Measurements from ENCODE around the gene TAS1R3. TPM values are rescaled to one million over a fixed set of nuclear protein-coding genes. Genes with fewer than 3 reads are reported as not detected.

The TAS1R3 gene
- total RNA-seq, 1 experiment from 2014 or later = 0.16 TPM

DNA sequence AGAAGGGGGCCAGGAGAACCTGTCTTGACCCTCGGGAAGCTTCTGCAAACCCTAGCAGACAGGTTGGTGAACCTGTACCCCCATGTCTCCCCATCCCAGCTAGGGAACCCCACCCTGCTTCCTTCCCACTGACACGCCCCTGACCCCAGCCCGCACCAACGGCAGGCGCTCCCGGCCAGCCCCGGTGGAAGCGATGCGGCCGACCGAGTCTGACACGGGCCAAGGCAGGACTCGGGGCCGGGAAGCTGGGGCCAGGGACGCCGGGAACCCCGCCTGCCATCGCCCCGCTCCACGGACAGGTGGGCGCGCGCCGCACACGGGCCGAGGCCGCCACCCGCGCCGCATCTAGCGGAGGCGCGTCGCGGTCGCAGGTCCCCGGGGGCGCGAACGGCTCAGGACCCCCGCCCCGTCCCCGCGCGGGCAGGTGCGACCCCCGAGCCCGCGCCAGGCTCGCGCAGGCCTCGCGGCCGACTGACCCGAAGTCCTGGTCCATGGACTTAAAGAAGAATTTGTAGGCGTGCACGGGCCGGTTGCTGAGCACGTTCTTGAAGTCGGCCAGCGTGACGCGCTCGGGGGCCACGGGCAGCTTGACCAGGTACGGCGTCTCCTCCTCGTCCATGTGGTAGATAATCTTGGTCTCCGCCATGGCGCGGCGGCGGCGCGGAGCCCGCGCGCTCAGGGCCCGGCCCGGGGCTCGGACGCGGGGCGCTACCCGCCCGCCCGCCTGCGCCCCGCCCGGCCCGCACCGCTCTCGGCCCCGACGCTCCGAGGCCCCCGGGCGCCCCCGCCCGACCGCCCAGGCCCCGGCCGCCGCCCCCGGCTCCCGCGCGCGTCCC lies 17.6 kb downstream of the TAS1R3 start:
- peaks cover 55% of the 10 kb centered on the region for H3K4me1 ChIP-seq (replicated peaks)
- H3K9me3 ChIP-seq (replicated peaks) = no peaks in the 10 kb centered on the region
- peaks cover 58% of the 10 kb centered on the region for H3K36me3 ChIP-seq
- H3K27me3 ChIP-seq (replicated peaks) = no peaks in the 10 kb centered on the region
- H3K27ac ChIP-seq = peak overlapping the region; percentile 26; the same call in 1 of the 2 replicates
- peak overlapping the region; percentile 100 for H3K4me3 ChIP-seq
- no peak for DNase-seq (ENCODE audit: low read depth in 1 of 2, low spot score in 2 of 2)

DNA sequence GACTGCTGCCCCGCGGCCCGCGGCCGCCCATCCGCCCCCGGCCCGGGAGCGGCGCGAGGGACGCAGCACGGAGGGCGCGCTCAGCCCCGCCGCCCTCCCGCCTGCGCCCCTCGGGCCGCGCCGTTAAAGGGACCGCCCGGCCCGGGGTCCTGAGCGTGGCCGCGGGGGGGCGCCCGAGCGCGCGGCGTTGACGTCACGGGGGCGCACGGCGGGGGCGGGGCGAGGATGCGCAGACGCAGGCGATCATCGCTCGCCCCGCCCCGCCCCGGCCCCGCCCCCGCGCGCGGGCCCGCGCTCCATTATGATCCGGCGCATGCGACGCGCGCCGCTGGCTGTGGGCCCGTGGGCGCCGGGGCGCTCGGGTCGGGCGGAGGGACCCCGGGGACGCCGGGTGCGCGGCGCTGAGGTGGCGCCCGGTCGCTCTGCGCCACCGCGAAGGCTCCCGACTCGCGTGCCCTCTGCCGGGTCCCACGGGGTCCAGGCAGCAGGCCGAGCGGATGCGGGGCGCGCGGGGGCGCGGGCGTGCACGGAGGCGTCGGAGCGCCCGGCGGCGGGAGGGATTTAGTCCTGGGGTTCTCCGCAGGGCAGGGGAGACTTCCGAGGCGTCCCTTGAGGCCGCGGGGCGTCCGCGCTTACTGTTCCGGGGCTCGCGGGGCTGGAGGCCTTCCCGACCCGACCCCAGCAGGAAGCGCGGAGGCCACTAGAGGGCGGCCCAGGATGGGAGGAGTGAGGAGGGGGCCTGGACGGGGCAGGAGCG lies 18.4 kb downstream of the TAS1R3 start, which contains the start of gene DVL1:
Gene DVL1 (minus strand): TSS at position 163 of the 757 bp plus-strand sequence. CDS start 353 bp downstream, outside the sequence.
- peak within 1 kb of the TSS; percentile 89 for H3K27ac ChIP-seq
- peaks cover 47% of the 10 kb centered on the region for H3K4me1 ChIP-seq (replicated peaks)
- peaks cover 58% of the 10 kb centered on the region for H3K36me3 ChIP-seq
- H3K9me3 ChIP-seq (replicated peaks) = no peaks in the 10 kb centered on the region
- peak within 1 kb of the TSS; percentile 100 for H3K4me3 ChIP-seq
- peak; percentile 73 to 74 for DNase-seq (ENCODE audit: low read depth in 1 of 2, low spot score in 2 of 2)
- H3K27me3 ChIP-seq (replicated peaks) = no peaks in the 10 kb centered on the region

DNA sequence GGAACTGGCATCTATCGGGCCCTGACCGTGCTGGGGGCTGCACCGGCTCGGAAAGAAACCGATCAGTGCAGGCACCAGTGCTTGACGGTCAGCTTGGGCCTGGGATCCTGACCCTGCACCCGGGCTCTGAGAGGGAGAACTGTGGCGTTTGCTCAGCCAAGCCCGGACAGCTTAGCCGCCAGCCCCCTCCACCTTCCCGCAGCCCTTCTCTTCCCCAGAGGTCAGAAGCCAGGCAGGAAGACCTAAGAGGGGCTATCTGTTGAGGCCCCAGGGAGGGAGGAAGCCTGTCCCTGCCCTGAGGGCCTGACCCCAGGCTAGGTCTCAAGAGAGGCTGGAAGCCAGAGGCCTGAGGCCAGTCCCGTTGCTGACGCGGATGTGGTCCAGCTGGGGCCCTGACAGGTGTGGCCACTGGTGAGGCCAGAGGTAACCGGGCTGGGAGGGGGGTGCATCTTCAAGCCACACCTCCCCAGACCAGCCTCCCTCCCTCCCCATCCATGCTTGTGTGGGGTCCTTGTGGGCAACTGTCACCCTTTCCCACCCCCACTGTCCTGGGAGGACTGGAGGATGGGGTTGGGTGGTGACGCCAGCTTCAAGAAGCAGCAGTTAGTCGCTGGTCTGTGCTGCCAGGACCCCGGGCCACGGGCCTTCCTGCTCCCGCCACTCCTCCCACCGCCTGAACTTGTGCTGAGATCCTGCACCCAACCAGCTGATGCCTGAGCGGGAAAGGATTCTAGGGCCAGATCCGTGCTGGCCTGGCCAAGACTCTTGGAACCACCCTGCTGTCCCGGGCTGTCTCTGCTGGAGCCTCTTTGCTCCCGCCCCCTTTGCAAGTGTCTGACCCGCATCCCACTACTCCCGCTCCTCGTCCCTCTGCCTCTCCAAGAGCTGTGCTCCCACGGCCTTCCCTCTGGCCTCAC lies 20.7 kb downstream of the TAS1R3 start:
- Histone ChIP-seq H3K4me3 (no peak overlapping the region), H3K4me1 (replicated peaks) (peaks cover 25% of the 10 kb centered on the region), H3K27me3 (replicated peaks) (no peaks in the 10 kb centered on the region), H3K27ac (no peak overlapping the region), H3K36me3 (peaks cover 54% of the 10 kb centered on the region), H3K9me3 (replicated peaks) (no peaks in the 10 kb centered on the region)
- DNase-seq (ENCODE audit: low read depth in 1 of 2, low spot score in 2 of 2) = no peak

DNA sequence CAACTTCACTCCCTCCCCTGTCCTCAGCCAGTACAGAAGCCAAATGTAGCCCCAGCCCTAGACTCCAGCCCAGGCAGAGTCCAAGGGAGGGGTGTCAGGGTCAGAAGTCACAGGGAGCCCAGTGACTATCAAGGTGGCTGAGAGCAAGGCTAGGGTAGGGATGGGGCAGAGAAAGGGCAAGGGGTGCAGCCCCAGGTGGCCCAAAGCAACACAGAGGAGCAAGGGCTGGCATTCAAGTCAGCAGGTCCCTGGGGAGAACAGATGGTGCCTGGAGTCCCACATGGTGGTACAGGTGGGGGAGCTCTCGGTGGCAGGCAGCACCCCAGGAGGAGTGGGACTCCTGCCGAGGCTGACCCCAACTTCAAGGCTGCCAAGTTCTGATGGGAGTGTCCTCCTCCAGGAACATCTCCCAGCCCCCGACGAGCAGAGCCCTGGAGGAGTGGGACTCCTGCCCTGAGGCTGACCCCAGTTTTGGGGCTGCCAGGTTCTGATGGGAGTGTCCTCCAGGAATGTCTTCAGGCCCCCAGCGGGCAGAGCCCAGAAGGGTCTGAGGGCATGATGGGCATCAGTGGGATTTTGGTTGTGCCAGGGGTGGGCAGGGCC lies 21.8 kb downstream of the TAS1R3 start:
- Histone ChIP-seq H3K27ac (no peak overlapping the region), H3K4me1 (replicated peaks) (peaks cover 20% of the 10 kb centered on the region), H3K27me3 (replicated peaks) (no peaks in the 10 kb centered on the region), H3K4me3 (no peak overlapping the region), H3K9me3 (replicated peaks) (no peaks in the 10 kb centered on the region), H3K36me3 (peaks cover 53% of the 10 kb centered on the region)
- no peak for DNase-seq (ENCODE audit: low read depth in 1 of 2, low spot score in 2 of 2)

DNA sequence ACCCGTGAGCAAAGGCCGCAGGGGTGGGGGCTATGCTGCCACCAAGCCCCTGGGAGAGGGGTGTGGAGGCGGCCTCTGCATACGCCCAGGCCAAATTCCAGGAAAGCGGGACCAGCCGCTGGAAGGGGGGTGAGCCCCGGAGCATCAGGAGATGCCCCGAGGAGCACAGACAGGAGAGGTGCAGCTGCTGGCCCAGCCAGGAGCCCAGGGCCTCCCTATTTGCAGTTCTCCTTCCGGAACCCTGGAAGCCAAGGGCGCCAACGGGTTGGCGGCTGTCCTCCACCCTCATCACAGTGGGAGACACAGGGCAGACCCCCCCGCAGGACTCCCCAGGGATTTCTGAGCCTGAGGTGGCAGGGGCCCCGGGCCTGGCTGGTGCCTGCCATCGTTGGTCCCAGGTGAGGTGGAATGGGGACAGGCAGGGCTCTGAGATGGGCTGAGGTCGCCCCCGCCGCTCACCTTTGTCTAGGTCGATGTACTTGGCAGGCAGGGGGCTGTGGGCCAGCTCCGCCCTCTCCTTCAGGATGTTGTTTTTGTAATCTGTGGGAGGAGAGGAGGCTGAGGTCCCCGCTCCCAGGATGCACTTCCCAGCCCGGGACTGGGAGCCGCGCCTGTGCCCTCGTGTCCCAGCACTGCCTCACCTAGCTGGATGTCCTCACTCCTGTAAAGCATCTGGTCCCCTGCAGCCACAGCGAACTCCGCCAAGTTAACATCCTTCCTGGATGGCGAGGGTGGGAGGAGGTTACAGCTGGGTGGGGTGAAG lies 22.5 kb downstream of the TAS1R3 start:
- Histone ChIP-seq H3K27ac (no peak overlapping the region), H3K4me3 (no peak overlapping the region)

DNA sequence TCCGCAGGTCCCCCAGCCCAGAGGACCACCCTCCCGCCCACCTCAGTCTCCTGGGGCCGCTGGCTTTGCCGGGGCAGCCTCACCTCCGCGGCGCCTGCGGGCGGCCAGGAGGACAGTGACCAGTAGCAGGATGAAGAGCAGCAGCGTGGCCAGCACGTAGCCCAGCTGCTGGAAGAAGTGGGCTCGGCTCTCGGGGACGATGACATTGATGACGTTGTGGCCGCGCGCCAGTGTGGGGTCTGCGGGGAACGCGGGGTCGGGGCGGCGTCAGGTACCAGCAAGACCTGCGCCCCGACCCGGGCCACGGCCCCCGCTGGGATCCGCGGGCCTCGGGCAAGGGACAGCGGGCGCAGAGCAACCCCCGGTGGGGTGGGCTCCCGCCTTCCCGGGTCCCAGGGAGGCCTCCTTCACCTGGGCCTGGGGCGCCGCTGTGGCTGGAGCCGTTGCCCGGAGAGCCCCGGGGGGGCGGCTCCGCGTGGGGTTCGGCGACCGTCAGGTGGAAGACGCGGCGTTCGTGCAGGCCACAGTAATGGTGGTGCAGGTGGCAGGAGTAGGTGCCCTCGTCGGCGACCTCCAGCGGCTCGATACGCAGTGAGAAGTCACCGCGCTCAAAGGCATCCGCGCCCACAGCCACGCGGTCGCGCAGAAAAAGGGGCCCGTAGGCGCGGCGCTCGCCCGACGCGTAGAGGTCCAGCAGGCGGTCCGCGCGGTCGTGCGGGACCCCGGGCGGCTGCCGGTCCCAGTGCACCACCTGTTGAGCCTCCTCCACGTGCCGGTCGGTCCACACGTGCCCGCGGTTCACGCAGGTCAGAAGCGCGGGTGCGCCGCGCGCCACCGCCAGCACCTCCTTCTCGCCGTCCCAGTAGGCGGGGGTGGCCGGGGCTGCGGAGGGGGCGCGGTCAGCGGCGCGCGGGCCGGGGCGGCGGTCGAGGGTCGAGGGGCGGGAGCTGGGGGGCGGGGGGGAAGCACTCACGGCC lies 23.5 kb downstream of the TAS1R3 start:
- Histone ChIP-seq H3K27ac (no peak overlapping the region), H3K36me3 (peaks cover 42% of the 10 kb centered on the region), H3K27me3 (replicated peaks) (no peaks in the 10 kb centered on the region), H3K9me3 (replicated peaks) (no peaks in the 10 kb centered on the region), H3K4me3 (no peak overlapping the region), H3K4me1 (replicated peaks) (peaks cover 26% of the 10 kb centered on the region)
- no peak for DNase-seq (ENCODE audit: low read depth in 1 of 2, low spot score in 2 of 2)

More for the DNA sequence above, 22.5 kb downstream of the TAS1R3 start:
- no peaks in the 10 kb centered on the region for H3K9me3 ChIP-seq (replicated peaks)
- H3K27me3 ChIP-seq (replicated peaks) = no peaks in the 10 kb centered on the region
- no peak for DNase-seq (ENCODE audit: low read depth in 1 of 2, low spot score in 2 of 2)
- peaks cover 20% of the 10 kb centered on the region for H3K4me1 ChIP-seq (replicated peaks)
- peaks cover 46% of the 10 kb centered on the region for H3K36me3 ChIP-seq

DNA sequence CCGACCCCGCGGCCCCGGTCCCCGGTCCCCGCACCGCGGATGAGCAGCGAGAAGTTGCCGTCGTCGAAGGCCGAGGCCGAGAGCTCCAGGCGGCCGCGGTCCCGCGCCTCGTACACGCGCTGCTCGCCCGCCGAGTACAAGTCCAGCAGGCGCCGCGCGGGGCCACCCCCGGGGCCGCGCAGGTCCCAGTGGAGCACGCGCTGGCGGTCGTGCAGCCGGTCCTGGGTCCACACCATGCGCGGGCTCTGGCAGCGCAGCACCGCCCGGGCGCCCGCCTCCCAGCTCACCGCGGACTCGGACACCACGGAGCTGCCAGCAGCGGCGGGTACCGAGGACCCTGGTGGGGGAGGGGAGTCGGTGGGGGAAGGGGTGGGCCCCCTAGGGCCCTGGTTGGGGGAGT lies 24.3 kb downstream of the TAS1R3 start:
- Histone ChIP-seq H3K27ac (no peak overlapping the region), H3K4me1 (replicated peaks) (peaks cover 33% of the 10 kb centered on the region), H3K9me3 (replicated peaks) (no peaks in the 10 kb centered on the region), H3K36me3 (peaks cover 40% of the 10 kb centered on the region), H3K27me3 (replicated peaks) (no peaks in the 10 kb centered on the region), H3K4me3 (no peak overlapping the region)
- DNase-seq (ENCODE audit: low read depth in 1 of 2, low spot score in 2 of 2) = no peak

DNA sequence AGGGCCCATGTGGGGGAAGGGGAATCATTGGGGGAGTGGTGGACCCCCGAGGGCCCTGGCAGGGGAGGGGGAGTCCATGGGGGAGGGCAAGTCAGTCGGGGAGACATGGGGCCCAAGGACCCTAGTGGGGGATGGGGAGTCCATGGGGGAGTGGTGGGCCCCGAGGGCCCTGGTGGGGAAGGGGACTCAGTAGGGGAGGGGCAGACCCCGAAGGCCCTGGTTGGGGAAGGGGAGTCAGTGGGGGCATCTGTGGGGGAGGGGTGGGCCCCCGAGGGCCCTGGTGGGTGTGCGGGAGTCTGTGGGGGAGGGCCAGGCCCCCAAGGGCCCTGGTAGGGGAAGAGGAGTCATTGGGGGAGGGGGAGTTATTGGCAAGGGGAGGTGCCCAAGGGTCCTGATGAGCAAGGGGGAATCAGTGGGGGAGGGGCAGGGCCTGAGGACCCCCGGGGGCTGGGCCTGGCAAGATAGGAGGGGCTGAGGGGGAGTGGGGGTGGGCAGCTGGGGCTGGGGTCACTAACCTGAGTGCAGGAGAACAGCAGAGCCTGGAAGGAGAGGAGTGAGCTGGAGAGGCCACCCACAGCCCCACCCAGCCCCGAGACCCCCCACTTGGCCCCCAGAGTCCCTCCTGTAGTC lies 25.2 kb downstream of the TAS1R3 start:
- Histone ChIP-seq H3K4me3 (peak overlapping the region; percentile 48), H3K27me3 (replicated peaks) (no peaks in the 10 kb centered on the region), H3K27ac (no peak overlapping the region), H3K9me3 (replicated peaks) (no peaks in the 10 kb centered on the region), H3K4me1 (replicated peaks) (peaks cover 42% of the 10 kb centered on the region), H3K36me3 (peaks cover 40% of the 10 kb centered on the region)
- no peak for DNase-seq (ENCODE audit: low read depth in 1 of 2, low spot score in 2 of 2)

DNA sequence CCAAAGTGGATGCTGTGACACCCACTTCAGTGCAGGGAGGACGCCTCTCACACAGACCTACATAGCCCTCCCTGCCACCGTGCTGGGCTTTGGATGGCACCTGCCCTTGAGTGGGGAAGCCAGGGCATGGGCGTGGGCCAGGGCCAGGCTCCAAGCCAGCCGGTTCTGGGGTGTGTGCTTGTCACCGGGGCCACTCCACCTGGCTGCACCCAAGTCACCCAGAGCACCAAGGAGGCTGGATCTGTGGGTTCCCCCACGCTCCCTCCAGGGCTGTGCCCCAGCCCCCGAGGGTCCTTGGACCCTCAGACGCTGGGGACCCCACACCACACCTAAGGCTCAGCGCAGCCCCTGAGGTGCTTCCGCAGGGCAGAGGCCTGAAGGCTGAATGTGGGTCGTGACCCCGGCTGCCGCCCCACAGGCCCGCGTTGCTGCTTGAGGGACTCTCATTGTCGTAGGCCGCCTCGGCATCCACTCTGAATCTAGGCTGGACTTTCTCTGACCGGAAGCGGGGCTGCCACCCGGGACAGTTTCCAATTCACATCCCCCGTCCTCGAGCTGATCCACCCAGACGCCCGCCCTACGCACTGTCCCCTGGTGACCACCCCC lies 25.8 kb downstream of the TAS1R3 start:
- Histone ChIP-seq H3K36me3 (peaks cover 35% of the 10 kb centered on the region), H3K4me1 (replicated peaks) (peaks cover 48% of the 10 kb centered on the region), H3K9me3 (replicated peaks) (no peaks in the 10 kb centered on the region), H3K27me3 (replicated peaks) (no peaks in the 10 kb centered on the region), H3K4me3 (peak overlapping the region; percentile 48), H3K27ac (peak overlapping the region; percentile 90)
- no peak for DNase-seq (ENCODE audit: low read depth in 1 of 2, low spot score in 2 of 2)

DNA sequence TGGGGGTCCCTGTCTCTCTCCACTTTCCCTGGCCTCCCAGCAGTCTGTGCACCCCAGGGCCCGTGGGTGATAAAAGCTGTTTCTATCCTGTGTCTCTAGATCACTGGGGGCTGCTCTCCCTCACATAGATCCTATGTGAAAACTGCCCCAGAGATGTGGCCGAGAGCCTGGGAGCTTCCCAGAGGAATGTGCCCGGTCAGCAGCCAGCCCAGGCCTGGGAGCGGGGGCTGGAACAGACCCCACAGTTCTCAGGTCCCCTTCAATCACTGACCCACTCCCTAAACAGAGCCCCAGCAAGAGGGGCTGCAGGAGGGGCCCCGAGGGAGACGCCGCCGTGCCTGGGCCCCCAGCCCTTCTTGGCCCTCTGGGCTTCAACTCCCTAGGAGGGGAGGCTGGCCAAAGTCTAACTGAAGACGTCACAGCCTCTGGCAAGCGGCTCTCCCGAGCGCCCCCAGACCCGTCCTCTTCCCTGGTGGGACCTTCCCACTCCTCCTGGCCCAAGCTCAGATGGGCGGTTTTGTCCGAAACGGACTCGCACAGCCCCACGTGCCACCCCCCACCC lies 26.9 kb downstream of the TAS1R3 start:
- DNase-seq (ENCODE audit: low read depth in 1 of 2, low spot score in 2 of 2) = peak in 1 of 2 experiments; percentile 68
- Histone ChIP-seq H3K36me3 (peaks cover 24% of the 10 kb centered on the region), H3K27me3 (replicated peaks) (no peaks in the 10 kb centered on the region), H3K27ac (peak overlapping the region; percentile 90), H3K4me3 (peak overlapping the region; percentile 48), H3K9me3 (replicated peaks) (no peaks in the 10 kb centered on the region), H3K4me1 (replicated peaks) (peaks cover 53% of the 10 kb centered on the region)
